Spleen (tissue), 11 donors: ENCODE measurements around the gene TDRD6. TPM values are rescaled to one million over a fixed set of nuclear protein-coding genes. Genes with fewer than 3 reads are reported as not detected.
"Not testable (repeated sequence)": the region's sequence is repeated elsewhere in the genome, so short reads cannot be mapped to it uniquely, and the experiment has no call there.

ENCODE experiments used
- DNase-seq: peaks from one replicate; pipeline ENCODE4 v3.0.0-alpha.2; 2020
- H3K27ac ChIP-seq, 8 donors: fragments of 200-600 bp; sonication (generic) in 7 of 8; 1 replicate in 4 of 8; 2 replicates in 4 of 8; pipeline versions ENCODE4 v1.5.0 to v1.8.0; 2016 to 2021; ENCODE audit warnings: inconsistent platforms in 4 of 8, mild to moderate bottlenecking in 4 of 8, moderate library complexity in 1 of 8
- H3K27me3 ChIP-seq, 7 donors: fragments of 200-600 bp; sonication (generic) in 6 of 7; replicated peaks in 1 of 7; 1 replicate in 4 of 7; 2 replicates in 3 of 7; pipeline versions ENCODE4 v1.5.0 to v1.8.0; 2016 to 2021; ENCODE audit warnings: inconsistent platforms in 3 of 7, mild to moderate bottlenecking in 1 of 7
- H3K36me3 ChIP-seq, 6 donors: fragments of 200-600 bp; sonication (generic) in 5 of 6; 1 replicate in 4 of 6; 2 replicates in 2 of 6; pipeline versions ENCODE4 v1.5.0 to v1.8.0; 2016 to 2021; ENCODE audit warnings: inconsistent platforms in 2 of 6
- H3K4me1 ChIP-seq, 6 donors: fragments of 200-600 bp; sonication (generic) in 5 of 6; 1 replicate in 3 of 6; 2 replicates in 3 of 6; pipeline versions ENCODE4 v1.5.0 to v1.8.0; 2016 to 2021; ENCODE audit warnings: inconsistent platforms in 3 of 6
- H3K4me3 ChIP-seq, 8 donors: fragments of 200-600 bp; sonication (generic) in 7 of 8; 1 replicate in 4 of 8; 2 replicates in 4 of 8; pipeline versions ENCODE4 v1.5.0 to v1.8.0; 2016 to 2021; ENCODE audit warnings: inconsistent platforms in 4 of 8, mild to moderate bottlenecking in 4 of 8, moderate library complexity in 2 of 8
- H3K9me3 ChIP-seq, 8 donors: fragments of 200-600 bp; sonication (generic) in 7 of 8; 1 replicate in 4 of 8; 2 replicates in 4 of 8; pipeline versions ENCODE4 v1.5.0 to v1.8.0; 2016 to 2021; ENCODE audit warnings: inconsistent platforms in 4 of 8
- CTCF ChIP-seq, 11 experiments: fragments of 200-600 bp in 7 of 11; fragments of 450-650 bp in 4 of 11; sonication (generic) in 4 of 11; IDR thresholded peaks in 8 of 11; conservative IDR thresholded peaks in 3 of 11; 1 replicate in 7 of 11; 2 replicates in 4 of 11; pipeline versions ENCODE4 v1.4.0 to v1.8.0; 2016 to 2021; ENCODE audit warnings: antibody characterized with exemption in 11 of 11, inconsistent platforms in 4 of 11, mild to moderate bottlenecking in 1 of 11
- POLR2A ChIP-seq, 3 donors: fragments of 450-650 bp; IDR thresholded peaks; one replicate each; pipeline ENCODE4 v1.5.1; 2017; ENCODE audit warnings: antibody characterized with exemption in 3 of 3, mild to moderate bottlenecking in 1 of 3
- POLR2AphosphoS5 ChIP-seq, 3 donors: sonication (generic); formaldehyde crosslinking; IDR thresholded peaks; one replicate each; pipeline ENCODE4 v1.5.1; 2017; ENCODE audit warnings: antibody characterized with exemption in 3 of 3
- WGBS, 5 donors: extraction: QIAGEN DNeasy Blood & Tissue Kit in 3 of 5; methylation state at CpG; one replicate each; pipeline versions ENCODE4 v1.1.5 to v1.1.7; 2013 to 2018; 5-methylcytosine and 5-hydroxymethylcytosine counted together
- intact Hi-C: fragments of 100-400 bp; cut with DNase I; formaldehyde crosslinking; loops from one replicate; pipeline ENCODE4 v1.15.0; 2023; ENCODE audit warnings: low total_unique reads
- polyA plus RNA-seq, 3 donors: library from polyadenylated mRNA; stranded (reverse); fragments of 200-250 nt; gene quantifications; one replicate each; pipeline ENCODE4 v1.2.1, GENCODE V29; 2013
- total RNA-seq, 7 donors: library from RNA; depleted of rRNA in 3 of 7; stranded (reverse); fragments of >200 nt in 3 of 7; fragmentation: NEBNext Ultra II Directional in 4 of 7; extraction: Animal tissue kit (Norgen Biotek cat#: 25700) in 4 of 7; gene quantifications; one replicate each; pipeline versions ENCODE4 v1.1.0 to v1.2.1, GENCODE V29; 2016 to 2021
- donor health status: healthy with polysubstance abuse.
- donor health status: DM: no; HTN: no; CAD: no; lungs with moderate emphysema.
- donor health status: DM: no; HTN: no; CAD: no.
- donor health status: Bipolar disorder and iron deficiency.
- donor health status: healthy.
- donor health status: DM: no; HTN: no; CAD: no.
- donor health status: DM: yes; HTN: yes; CAD: no.

Gene TDRD6
- total and polyA plus RNA-seq, 10 donors = 0.09 to 0.98 (median 0.26) TPM

GRCh38 chr6:46642928-46643751 is 44.5 kb upstream of the TDRD6 start:
- no peaks in the 10 kb centered on the region for H3K4me1 ChIP-seq
- TF ChIP-seq CTCF (IDR thresholded peaks at IDR 0.05 in 8 of 11, conservative IDR thresholded peaks at IDR 0.05 in 3 of 11) = no peak
- no peak for TF ChIP-seq POLR2A (IDR thresholded peaks at IDR 0.05)
- TF ChIP-seq POLR2AphosphoS5 (IDR thresholded peaks at IDR 0.05) = no peak
- H3K27me3 ChIP-seq = peaks cover 0 to 5% (median 0%) of the 10 kb centered on the region in 7 donors
- intact Hi-C loops = no loop called here
- H3K27ac ChIP-seq = no peak overlapping the region
- DNase-seq = no peak
- no peak overlapping the region for H3K4me3 ChIP-seq
- no peaks in the 10 kb centered on the region for H3K36me3 ChIP-seq
- no peaks in the 10 kb centered on the region for H3K9me3 ChIP-seq
- WGBS, 5 donors = 78 to 94% (median 84%) methylated on average over 4 of the region's 4 CpGs

GRCh38 chr6:46645265-46645664 is 42.4 kb upstream of the TDRD6 start:
- DNase-seq = no peak
- no peaks in the 10 kb centered on the region for H3K9me3 ChIP-seq
- no peak overlapping the region for H3K4me3 ChIP-seq
- no peaks in the 10 kb centered on the region for H3K27me3 ChIP-seq
- WGBS, 5 donors = 91 to 100% (median 98%) methylated on average over 1 of the region's 1 CpG
- no peak overlapping the region for H3K27ac ChIP-seq
- intact Hi-C loops = no loop called here
- TF ChIP-seq POLR2A (IDR thresholded peaks at IDR 0.05) = no peak
- TF ChIP-seq CTCF (IDR thresholded peaks at IDR 0.05 in 8 of 11, conservative IDR thresholded peaks at IDR 0.05 in 3 of 11) = no peak
- TF ChIP-seq POLR2AphosphoS5 (IDR thresholded peaks at IDR 0.05) = no peak
- H3K36me3 ChIP-seq = no peaks in the 10 kb centered on the region
- H3K4me1 ChIP-seq = no peaks in the 10 kb centered on the region

GRCh38 chr6:46648108-46648507 is 39.6 kb upstream of the TDRD6 start:
- WGBS, 5 donors = 68 to 88% (median 83%) methylated on average over 2 to 4 of the region's 4 CpGs

GRCh38 chr6:46648869-46649492 is 38.7 kb upstream of the TDRD6 start:
- Histone ChIP-seq H3K27me3 (peaks cover 0 to 36% (median 9%) of the 10 kb centered on the region in 7 donors), H3K27ac (no peak overlapping the region), H3K36me3 (no peaks in the 10 kb centered on the region), H3K4me1 (peaks cover 0 to 25% (median 13%) of the 10 kb centered on the region in 6 donors), H3K9me3 (no peaks in the 10 kb centered on the region), H3K4me3 (no peak overlapping the region)
- TF ChIP-seq POLR2AphosphoS5 (IDR thresholded peaks at IDR 0.05) = no peak
- TF ChIP-seq CTCF (IDR thresholded peaks at IDR 0.05 in 8 of 11, conservative IDR thresholded peaks at IDR 0.05 in 3 of 11) = no peak
- TF ChIP-seq POLR2A (IDR thresholded peaks at IDR 0.05) = no peak
- WGBS, 5 donors = 75 to 86% (median 79%) methylated on average over 5 of the region's 5 CpGs
- intact Hi-C loops = no loop called here
- no peak for DNase-seq

More at GRCh38 chr6:46648108-46648507, 39.6 kb upstream of the TDRD6 start:
- H3K36me3 ChIP-seq, DNase-seq, H3K9me3 ChIP-seq, H3K27ac ChIP-seq, intact Hi-C loops, H3K4me3 ChIP-seq: not testable (repeated sequence)
- Histone ChIP-seq H3K4me1 (peaks cover 0 to 16% (median 7%) of the 10 kb centered on the region in 6 donors), H3K27me3 (peaks cover 0 to 28% (median 6%) of the 10 kb centered on the region in 7 donors)
